VCaP (cell line): Measurements from ENCODE around the gene NOP53.
A peak's percentile ranks its signal among the peaks of the same experiment; 100 is the strongest.

Source experiments
- H3K27ac ChIP-seq: fragments of 450-650 bp; 2 replicates; pipeline ENCODE4 v1.5.1; 2017
- TF ChIP-seq, protein P1 (sequence below): fragments of 450-650 bp; conservative IDR thresholded peaks from 2 replicates; pipeline ENCODE4 v1.5.1; 2017; ENCODE audit warnings: mild to moderate bottlenecking, moderate library complexity

NOP53 gene

DNA sequence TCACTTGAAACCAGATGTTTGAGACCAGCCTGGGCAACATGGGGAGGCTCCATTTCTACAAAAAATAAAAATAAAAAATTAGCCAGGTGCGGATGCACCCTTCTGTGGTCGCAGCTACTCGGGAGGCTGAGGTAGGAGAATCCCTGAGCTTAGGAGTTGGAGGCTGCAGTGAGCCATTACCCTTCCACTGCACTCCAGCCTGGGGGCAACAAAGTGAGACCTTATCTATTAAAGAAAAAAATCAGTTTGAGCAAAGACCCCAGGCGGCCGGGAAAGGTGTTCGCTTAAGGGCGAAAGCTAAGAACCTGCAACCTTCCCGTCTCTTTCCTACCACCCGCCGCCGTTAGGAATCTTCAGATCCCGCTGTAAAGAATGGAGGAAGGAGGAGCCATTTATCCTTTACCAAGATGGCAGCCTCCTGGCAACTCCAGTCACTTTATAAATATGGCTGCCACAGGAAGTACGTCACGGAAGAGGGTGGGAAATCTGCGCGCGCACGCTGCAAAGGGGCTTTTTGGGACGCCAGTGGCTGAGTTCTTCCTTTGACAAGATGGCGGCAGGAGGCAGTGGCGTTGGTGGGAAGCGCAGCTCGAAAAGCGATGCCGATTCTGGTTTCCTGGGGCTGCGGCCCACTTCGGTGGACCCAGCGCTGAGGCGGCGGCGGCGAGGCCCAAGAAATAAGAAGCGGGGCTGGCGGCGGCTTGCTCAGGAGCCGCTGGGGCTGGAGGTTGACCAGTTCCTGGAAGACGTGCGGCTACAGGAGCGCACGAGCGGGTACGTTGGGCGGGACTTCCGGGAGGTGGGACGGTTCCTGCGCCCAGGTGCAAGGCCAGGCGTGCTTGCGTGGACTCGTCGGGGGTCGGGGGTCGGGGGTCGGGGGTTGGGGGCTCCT is at the start of gene NOP53:
Gene NOP53, plus strand, starts transcription at position 537 of the 892 bp plus-strand sequence. Its CDS starts 14 bp downstream, at position 551.
- peak within 1 kb of the TSS; percentile 94 for H3K27ac ChIP-seq
- TF ChIP-seq, protein P1, sequence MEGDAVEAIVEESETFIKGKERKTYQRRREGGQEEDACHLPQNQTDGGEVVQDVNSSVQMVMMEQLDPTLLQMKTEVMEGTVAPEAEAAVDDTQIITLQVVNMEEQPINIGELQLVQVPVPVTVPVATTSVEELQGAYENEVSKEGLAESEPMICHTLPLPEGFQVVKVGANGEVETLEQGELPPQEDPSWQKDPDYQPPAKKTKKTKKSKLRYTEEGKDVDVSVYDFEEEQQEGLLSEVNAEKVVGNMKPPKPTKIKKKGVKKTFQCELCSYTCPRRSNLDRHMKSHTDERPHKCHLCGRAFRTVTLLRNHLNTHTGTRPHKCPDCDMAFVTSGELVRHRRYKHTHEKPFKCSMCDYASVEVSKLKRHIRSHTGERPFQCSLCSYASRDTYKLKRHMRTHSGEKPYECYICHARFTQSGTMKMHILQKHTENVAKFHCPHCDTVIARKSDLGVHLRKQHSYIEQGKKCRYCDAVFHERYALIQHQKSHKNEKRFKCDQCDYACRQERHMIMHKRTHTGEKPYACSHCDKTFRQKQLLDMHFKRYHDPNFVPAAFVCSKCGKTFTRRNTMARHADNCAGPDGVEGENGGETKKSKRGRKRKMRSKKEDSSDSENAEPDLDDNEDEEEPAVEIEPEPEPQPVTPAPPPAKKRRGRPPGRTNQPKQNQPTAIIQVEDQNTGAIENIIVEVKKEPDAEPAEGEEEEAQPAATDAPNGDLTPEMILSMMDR = no peak

DNA sequence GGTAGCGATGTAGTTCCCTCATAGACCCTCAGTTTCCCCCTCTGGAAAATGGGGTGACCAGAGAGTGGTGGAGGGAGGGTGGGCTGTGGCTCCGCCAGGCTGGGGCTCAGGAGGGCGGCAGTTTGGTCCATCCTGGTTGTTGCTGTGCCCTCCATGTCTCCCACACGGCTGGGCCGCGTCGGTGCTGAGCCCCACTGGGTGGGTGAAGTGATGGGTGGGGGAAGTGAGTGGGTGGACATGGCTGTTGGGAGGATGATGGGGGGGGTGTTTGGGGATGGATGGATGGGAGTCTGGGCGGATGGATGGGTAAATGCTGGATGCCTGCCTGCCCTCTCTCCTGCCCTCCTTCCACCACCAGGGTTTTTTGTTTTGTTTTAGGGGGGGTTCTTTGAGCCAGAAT is 48.7 kb upstream of the NOP53 start:
- peak overlapping the region; percentile 66; the same call in 1 of the 2 replicates for H3K27ac ChIP-seq
- TF ChIP-seq, protein P1 = no peak

DNA sequence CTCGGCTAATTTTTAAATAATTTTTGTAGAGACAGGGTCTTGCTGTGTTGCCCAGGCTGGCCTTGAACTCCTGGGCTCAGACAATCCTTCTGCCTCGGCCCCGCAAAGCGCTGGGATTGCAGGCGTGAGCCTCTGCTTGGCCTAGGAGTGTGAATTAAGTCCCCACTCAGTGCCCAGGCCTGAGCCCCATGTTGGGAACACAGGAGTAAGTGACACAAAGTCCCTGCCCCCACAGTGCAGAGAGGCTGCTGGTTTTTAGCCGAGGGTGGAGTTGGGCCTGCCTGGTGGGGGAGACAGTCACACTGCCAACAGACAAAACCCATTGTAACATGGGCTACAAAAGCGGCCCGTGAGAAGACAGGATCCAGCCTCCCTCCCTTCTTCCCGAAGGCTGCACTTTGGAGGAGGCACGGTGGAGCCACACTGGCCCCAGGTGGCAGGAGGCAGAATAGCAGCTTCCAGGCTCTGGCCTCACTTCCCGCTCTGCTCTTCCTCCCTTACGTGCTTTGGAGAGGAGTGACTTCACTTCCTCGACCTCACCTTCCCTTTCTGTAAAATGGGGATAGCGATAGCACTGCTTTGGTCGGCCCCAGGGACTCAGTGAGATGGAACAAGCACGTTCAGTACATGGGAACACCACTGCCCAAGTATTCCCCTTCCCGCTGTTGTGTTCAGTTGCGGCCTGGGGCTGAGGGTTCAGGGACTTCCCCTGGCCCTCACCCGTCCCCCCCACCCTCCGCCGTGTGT is 47.3 kb upstream of the NOP53 start:
- TF ChIP-seq, protein P1 = peak; percentile 99
- H3K27ac ChIP-seq = peak overlapping the region; percentile 66

DNA sequence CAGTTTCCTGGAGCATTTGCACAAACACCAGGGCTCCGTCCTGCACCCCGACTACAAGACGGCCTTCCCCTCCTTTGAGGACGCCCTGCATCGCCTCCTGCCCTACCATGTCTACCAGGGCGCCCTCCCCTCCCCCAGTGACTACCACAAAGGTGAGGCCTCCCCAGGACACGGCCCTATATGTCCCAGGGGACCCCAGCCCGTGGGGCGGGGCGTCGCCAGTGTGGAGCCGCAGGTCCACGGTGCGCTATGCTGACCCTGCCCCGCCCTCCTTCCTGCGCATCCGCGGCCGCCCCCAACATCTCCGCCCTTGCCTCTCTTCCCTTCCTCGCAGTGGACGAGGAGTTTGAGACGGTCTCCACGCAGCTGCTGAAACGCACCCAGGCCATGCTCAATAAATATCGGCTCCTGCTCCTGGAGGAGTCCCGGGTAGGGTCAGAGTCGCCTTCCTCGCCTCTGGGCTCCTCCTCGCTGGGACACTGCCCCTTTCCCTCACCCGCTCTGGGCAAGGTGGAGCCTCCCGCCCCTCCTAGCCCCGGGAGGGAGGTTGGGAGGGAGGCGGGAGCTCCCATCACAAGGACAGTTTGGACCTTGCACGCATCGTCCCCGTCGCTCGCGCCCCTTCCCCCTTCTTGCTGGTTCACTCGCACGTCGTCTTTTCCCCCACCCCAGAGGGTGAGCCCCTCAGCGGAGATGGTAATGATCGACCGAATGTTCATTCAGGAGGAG is 46.6 kb upstream of the NOP53 start:
- TF ChIP-seq, protein P1 = no peak

DNA sequence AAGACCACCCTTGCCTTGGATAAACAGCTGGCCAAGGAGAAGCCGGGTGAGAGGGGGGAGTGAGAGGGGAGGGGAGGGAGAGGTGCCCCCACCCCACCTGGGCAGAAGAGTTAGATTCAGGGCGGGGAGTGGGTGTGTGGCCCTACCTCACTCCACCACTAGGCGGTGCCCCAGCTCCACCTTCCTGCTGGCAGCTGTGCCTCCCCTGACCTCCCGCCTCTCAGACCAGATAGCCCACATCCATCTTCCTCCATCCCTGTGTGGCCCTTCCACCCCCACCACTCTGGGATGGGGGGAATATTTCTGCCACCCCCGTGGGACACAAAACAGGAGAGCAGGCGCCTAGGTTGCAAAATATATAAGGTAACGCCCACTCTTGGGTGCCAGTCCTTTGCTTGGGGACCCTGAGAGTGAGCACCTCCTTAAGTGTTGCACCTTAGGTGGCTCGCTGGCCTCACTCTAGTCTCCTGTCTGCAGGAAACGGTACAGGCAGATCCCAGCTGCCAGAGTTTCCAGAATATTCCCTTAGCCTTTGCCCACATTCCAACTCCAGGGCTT is 45.9 kb upstream of the NOP53 start:
- TF ChIP-seq, protein P1 = peak; percentile 93
- H3K27ac ChIP-seq = no peak overlapping the region

More for the DNA sequence above, 46.6 kb upstream of the NOP53 start:
- H3K27ac ChIP-seq = no peak overlapping the region

DNA sequence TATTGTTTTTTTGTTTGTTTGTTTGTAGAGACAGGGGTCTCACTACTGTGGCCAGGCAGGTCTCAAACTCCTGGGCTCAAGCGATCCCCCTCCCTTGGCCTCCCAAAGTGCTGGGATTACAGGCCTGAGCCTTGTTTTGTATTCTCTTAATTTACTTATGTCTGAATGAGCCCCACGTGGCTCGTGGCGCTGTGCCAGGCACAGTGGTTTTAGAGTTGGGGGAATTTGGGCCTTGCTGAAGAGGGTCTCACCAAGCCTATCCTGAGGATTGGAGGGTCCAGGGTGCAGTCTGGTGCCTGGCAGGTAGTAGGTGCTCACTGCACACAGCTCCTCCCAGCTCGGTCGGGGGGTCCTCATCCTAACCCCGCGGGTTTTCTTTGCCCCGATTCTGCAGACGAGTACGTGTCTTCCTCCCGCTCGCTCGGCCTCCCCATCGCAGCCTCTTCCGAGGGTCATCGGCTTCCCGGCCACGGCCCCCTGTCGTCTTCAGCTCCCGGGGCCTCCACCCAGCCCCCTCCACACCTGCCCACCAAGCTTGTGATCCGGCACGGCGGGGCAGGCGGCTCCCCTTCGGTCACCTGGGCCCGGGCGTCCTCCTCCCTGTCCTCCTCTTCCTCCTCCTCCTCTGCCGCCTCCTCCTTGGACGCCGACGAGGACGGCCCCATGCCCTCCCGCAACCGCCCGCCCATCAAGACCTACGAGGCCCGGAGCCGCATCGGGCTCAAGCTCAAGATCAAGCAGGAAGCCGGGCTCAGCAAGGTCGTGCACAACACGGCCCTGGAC is 44.2 kb upstream of the NOP53 start:
- TF ChIP-seq, protein P1 = no peak
- H3K27ac ChIP-seq = no peak overlapping the region
